ENCODE results near the gene RPIA. TPM values are rescaled to one million over a fixed set of nuclear protein-coding genes. Genes with fewer than 3 reads are reported as not detected.
A peak's percentile ranks its signal among the peaks of the same experiment; 100 is the strongest.

Gene RPIA
- total and polyA plus RNA-seq, 2 of the 13 experiments (the other 11 are each of a cell fraction or from before 2014, with no cell fraction given), result 13.3 to 23.9 TPM

- peak; percentile 19; the same call in 1 of the 2 replicates for TF ChIP-seq LRRFIP1 (CRISPR knock-in tag; conservative IDR thresholded peaks at IDR 0.05)
- no peak for TF ChIP-seq RFX1 (IDR thresholded peaks at IDR 0.05)
- peak; percentile 57 for TF ChIP-seq ZNF615 (CRISPR knock-in tag; IDR thresholded peaks at IDR 0.05; ENCODE audit: borderline replicate concordance)
- 0 out of 2 replicates have a peak, but pooled peaks have one; percentile 21 for TF ChIP-seq HBP1 (CRISPR knock-in tag; IDR thresholded peaks at IDR 0.05; ENCODE audit: low read depth)
- peak; percentile 91 for TF ChIP-seq GLI4 (CRISPR knock-in tag; IDR thresholded peaks at IDR 0.05; ENCODE audit: borderline replicate concordance)
- TF ChIP-seq SMAD1 (CRISPR knock-in tag; IDR thresholded peaks at IDR 0.05; ENCODE audit: borderline replicate concordance, low read depth), result no peak
- TF ChIP-seq SRF (IDR thresholded peaks at IDR 0.05; ENCODE audit: low read depth, low read length), result peak; percentile 13; the same call in 1 of the 2 replicates
- peak; percentile 91 for TF ChIP-seq HOXA9 (CRISPR knock-in tag; IDR thresholded peaks at IDR 0.05; ENCODE audit: borderline replicate concordance)
- 0 out of 2 replicates have a peak, but pooled peaks have one; percentile 38 for TF ChIP-seq ZNF512 (CRISPR knock-in tag; IDR thresholded peaks at IDR 0.05)
- peak; percentile 99 for TF ChIP-seq MAX (IDR thresholded peaks at IDR 0.05)
- TF ChIP-seq ZNF280B (CRISPR knock-in tag; IDR thresholded peaks at IDR 0.05; ENCODE audit: borderline replicate concordance), result peak; percentile 93
- TF ChIP-seq YEATS4 (CRISPR knock-in tag; IDR thresholded peaks at IDR 0.05; ENCODE audit: borderline replicate concordance), result peak; percentile 81; the same call in 1 of the 2 replicates
- no peak for TF ChIP-seq PRDM15 (CRISPR knock-in tag; IDR thresholded peaks at IDR 0.05)
These were observed at the start of gene RPIA (continued) for GRCh38 chr2:88691339-88692183.

Data from HepG2 (cell line).